ENCODE measurements around the gene EFCAB10. TPM values are rescaled to one million over a fixed set of nuclear protein-coding genes. Genes with fewer than 3 reads are reported as not detected.
A peak's percentile ranks its signal among the peaks of the same experiment; 100 is the strongest.

The EFCAB10 gene
- total RNA-seq, 6 experiments from 2014 or later: not detected

- no peaks in the 10 kb centered on the region for H3K9me3 Mint-ChIP-seq
- H3K4me1 Mint-ChIP-seq (ENCODE audit: low read depth): peaks cover 8% of the 10 kb centered on the region
- H3K4me3 Mint-ChIP-seq: no peak overlapping the region
- no peak for DNase-seq
- H3K27ac Mint-ChIP-seq: no peak overlapping the region
- TF ChIP-seq CTCF (IDR thresholded peaks at IDR 0.05): no peak
- no peaks in the 10 kb centered on the region for H3K27me3 Mint-ChIP-seq (ENCODE audit: insufficient read depth)
- H3K36me3 Mint-ChIP-seq (ENCODE audit: low read depth): peaks cover 7% of the 10 kb centered on the region
Observed at GRCh38 chr7:105614341-105614840, 33.1 kb upstream of the EFCAB10 start.

GRCh38 chr7:105613611-105614330 lies 32.5 kb upstream of the EFCAB10 start:
- Mint-ChIP-seq H3K36me3 (ENCODE audit: low read depth) (peaks cover 7% of the 10 kb centered on the region), H3K27me3 (ENCODE audit: insufficient read depth) (no peaks in the 10 kb centered on the region), H3K4me3 (no peak overlapping the region), H3K4me1 (ENCODE audit: low read depth) (peaks cover 8% of the 10 kb centered on the region), H3K27ac (no peak overlapping the region), H3K9me3 (no peaks in the 10 kb centered on the region)
- TF ChIP-seq CTCF (IDR thresholded peaks at IDR 0.05): no peak
- no peak for DNase-seq

- no peaks in the 10 kb centered on the region for H3K27me3 Mint-ChIP-seq (ENCODE audit: insufficient read depth)
- no peak overlapping the region for H3K4me3 Mint-ChIP-seq
- H3K36me3 Mint-ChIP-seq (ENCODE audit: low read depth): peaks cover 7% of the 10 kb centered on the region
- no peak for DNase-seq
- no peak overlapping the region for H3K27ac Mint-ChIP-seq
- H3K9me3 Mint-ChIP-seq: no peaks in the 10 kb centered on the region
- TF ChIP-seq CTCF (IDR thresholded peaks at IDR 0.05): no peak
- H3K4me1 Mint-ChIP-seq (ENCODE audit: low read depth): peaks cover 8% of the 10 kb centered on the region
Observed at GRCh38 chr7:105612806-105613205, 31.5 kb upstream of the EFCAB10 start.

GRCh38 chr7:105611856-105612775 lies 30.8 kb upstream of the EFCAB10 start:
- Mint-ChIP-seq H3K27ac (no peak overlapping the region), H3K27me3 (ENCODE audit: insufficient read depth) (no peaks in the 10 kb centered on the region), H3K9me3 (no peaks in the 10 kb centered on the region), H3K36me3 (ENCODE audit: low read depth) (peaks cover 7% of the 10 kb centered on the region), H3K4me3 (no peak overlapping the region), H3K4me1 (ENCODE audit: low read depth) (peaks cover 8% of the 10 kb centered on the region)
- no peak for TF ChIP-seq CTCF (IDR thresholded peaks at IDR 0.05)
- DNase-seq: peak; percentile 20

- H3K27ac Mint-ChIP-seq: no peak overlapping the region
Observed at GRCh38 chr7:105610165-105610930, 29.1 kb upstream of the EFCAB10 start.

More at GRCh38 chr7:105610165-105610930, 29.1 kb upstream of the EFCAB10 start:
- TF ChIP-seq CTCF (IDR thresholded peaks at IDR 0.05): no peak
- no peak for DNase-seq
- Mint-ChIP-seq H3K9me3 (no peaks in the 10 kb centered on the region), H3K4me1 (ENCODE audit: low read depth) (peaks cover 8% of the 10 kb centered on the region), H3K36me3 (ENCODE audit: low read depth) (peaks cover 7% of the 10 kb centered on the region), H3K4me3 (no peak overlapping the region), H3K27me3 (ENCODE audit: insufficient read depth) (no peaks in the 10 kb centered on the region)
